Caco-2 (cell line): ENCODE data around the gene NOTUM. TPM values are rescaled to one million over a fixed set of nuclear protein-coding genes. Genes with fewer than 3 reads are reported as not detected.

ENCODE experiments used
- BruUV-seq: library from RNA; stranded (reverse); fragments of 400-500 nt; replicated peaks from 2 replicates; lab custom pipeline; 2021; lab: Mats Ljungman, UMichigan
- CTCF ChIA-PET: fragments of 300-600 bp; sonication (Branson Sonifier 250); formaldehyde crosslinking; loops from one replicate; lab custom pipeline; 2022; ENCODE audit warnings: antibody characterized with exemption; lab: Charles Lee
- POLR2A ChIA-PET: fragments of 300-600 bp; sonication (Branson Sonifier 250); formaldehyde crosslinking; loops from one replicate; lab custom pipeline; 2022; ENCODE audit warnings: antibody characterized with exemption; lab: Charles Lee
- DNase-seq, 2 experiments: peaks; one replicate each; pipeline versions ENCODE4 v3.0.0 to v3.0.0-alpha.2; 2020 to 2022
- H3K27me3 ChIP-seq: replicated peaks from 2 replicates; pipeline ENCODE4 v1.6.0; 2011; ENCODE audit warnings: low read length; ENCODE audit not compliant: control insufficient read depth, insufficient read depth
- H3K36me3 ChIP-seq: 2 replicates; pipeline ENCODE4 v1.5.1; 2011; ENCODE audit warnings: low read length; ENCODE audit not compliant: control insufficient read depth, insufficient read depth
- H3K4me1 ChIP-seq: fragments of 250-450 bp; sonication (Bioruptor Pico); 2 replicates; pipeline ENCODE4 v1.5.1; 2020; ENCODE audit warnings: mild to moderate bottlenecking
- H3K4me3 ChIP-seq: 2 replicates; pipeline ENCODE4 v1.5.1; 2011; ENCODE audit warnings: low read depth, mild to moderate bottlenecking, control low read depth, low read length
- H3K9me3 ChIP-seq: fragments of 250-450 bp; sonication (Bioruptor Pico); 2 replicates; pipeline ENCODE4 v1.5.1; 2020; ENCODE audit warnings: mild to moderate bottlenecking, moderate library complexity
- H3K27ac Mint-ChIP-seq: one replicate; pipeline ENCODE4 v1.8.0; 2022; ENCODE audit warnings: mixed read lengths; ENCODE audit not compliant: unreplicated experiment
- H3K27me3 Mint-ChIP-seq: one replicate; pipeline ENCODE4 v1.8.0; 2022; ENCODE audit warnings: mixed read lengths; ENCODE audit not compliant: insufficient read depth, unreplicated experiment
- H3K36me3 Mint-ChIP-seq: one replicate; pipeline ENCODE4 v1.8.0; 2022; ENCODE audit warnings: mild to moderate bottlenecking, mixed read lengths; ENCODE audit not compliant: insufficient read depth, unreplicated experiment
- H3K4me1 Mint-ChIP-seq: one replicate; pipeline ENCODE4 v1.8.0; 2022; ENCODE audit warnings: low read depth, mixed read lengths; ENCODE audit not compliant: unreplicated experiment
- H3K4me3 Mint-ChIP-seq: one replicate; pipeline ENCODE4 v1.8.0; 2022; ENCODE audit warnings: mild to moderate bottlenecking, moderate library complexity, mixed read lengths; ENCODE audit not compliant: unreplicated experiment
- H3K9me3 Mint-ChIP-seq: one replicate; pipeline ENCODE4 v1.8.0; 2022; ENCODE audit warnings: mixed read lengths; ENCODE audit not compliant: unreplicated experiment
- CTCF ChIP-seq, 2 experiments: fragments of 200-600 bp in 1 of 2; IDR thresholded peaks; 1 replicate in 1 of 2; 2 replicates in 1 of 2; pipeline versions ENCODE4 v1.5.1 to v1.8.0; 2011 to 2022; ENCODE audit warnings: antibody characterized with exemption in 1 of 2, control low read depth in 1 of 2, inconsistent platforms in 1 of 2, low read depth in 1 of 2, low read length in 1 of 2, mild to moderate bottlenecking in 1 of 2, moderate library complexity in 1 of 2; ENCODE audit not compliant: insufficient read depth in 1 of 2, severe bottlenecking in 1 of 2, unreplicated experiment in 1 of 2
- intact Hi-C: fragments of 100-400 bp; cut with micrococcal nuclease; formaldehyde crosslinking; loops from one replicate; pipeline ENCODE4 v1.10.0; 2022; ENCODE audit not compliant: unreplicated experiment
- total RNA-seq: library from RNA; stranded (reverse); gene quantifications from 2 replicates; pipeline ENCODE4 v1.2.3, GENCODE V29; 2022

Gene NOTUM
- total RNA-seq, 1 experiment from 2014 or later, result 11.1 TPM

GRCh38 chr17:81994593-81995462 lies 33.8 kb upstream of the NOTUM start:
- Mint-ChIP-seq H3K4me1 (peaks cover 6% of the 10 kb centered on the region), H3K27me3 (no peaks in the 10 kb centered on the region), H3K36me3 (peaks cover 11% of the 10 kb centered on the region), H3K27ac (no peak overlapping the region), H3K4me3 (no peak overlapping the region), H3K9me3 (no peaks in the 10 kb centered on the region)
- BruUV-seq, result no TSS peak
- H3K36me3 ChIP-seq, result no peaks in the 10 kb centered on the region
- no peak for DNase-seq
- intact Hi-C loops, result no loop called here
- H3K4me3 ChIP-seq, result no peak overlapping the region
- no peaks in the 10 kb centered on the region for H3K9me3 ChIP-seq
- H3K4me1 ChIP-seq, result peaks cover 18% of the 10 kb centered on the region; the same call in 1 of the 2 replicates
- H3K27me3 ChIP-seq, result no peaks in the 10 kb centered on the region
- no peak for TF ChIP-seq CTCF (IDR thresholded peaks at IDR 0.05; ENCODE audit: insufficient read depth in 1 of 2, low read depth in 1 of 2, low read length in 1 of 2, severe bottlenecking in 1 of 2, unreplicated experiment in 1 of 2)
- ChIA-PET POLR2A (interaction anchor here (0.5 kb wide), 1 partner anchor 78 kb away, joined by 9 read pairs; no protein-coding TSS in a partner anchor), CTCF (interaction anchor here (0.6 to 3.3 kb wide), 3 partner anchors 26 to 139 kb away, joined by 5 to 13 read pairs (median 9); no protein-coding TSS in a partner anchor)

GRCh38 chr17:81993729-81994592 lies 33.0 kb upstream of the NOTUM start:
- BruUV-seq, result no TSS peak
- Mint-ChIP-seq H3K27ac (no peak overlapping the region), H3K4me3 (no peak overlapping the region), H3K27me3 (no peaks in the 10 kb centered on the region), H3K36me3 (peaks cover 18% of the 10 kb centered on the region), H3K9me3 (no peaks in the 10 kb centered on the region), H3K4me1 (peaks cover 6% of the 10 kb centered on the region)
- Histone ChIP-seq H3K9me3 (no peaks in the 10 kb centered on the region), H3K27me3 (no peaks in the 10 kb centered on the region), H3K4me3 (no peak overlapping the region), H3K4me1 (peaks cover 18% of the 10 kb centered on the region; the same call in 1 of the 2 replicates), H3K36me3 (no peaks in the 10 kb centered on the region)
- intact Hi-C loops, result no loop called here
- CTCF ChIA-PET, result no interaction called here
- no peak for TF ChIP-seq CTCF (IDR thresholded peaks at IDR 0.05; ENCODE audit: insufficient read depth in 1 of 2, low read depth in 1 of 2, low read length in 1 of 2, severe bottlenecking in 1 of 2, unreplicated experiment in 1 of 2)
- POLR2A ChIA-PET, result no interaction called here
- no peak for DNase-seq
